SK-N-MC (cell line): ENCODE measurements around the gene PRSS50.

Experiments used
- DNase-seq: peaks from one replicate; pipeline ENCODE4 v3.0.0-alpha.2; 2011; ENCODE audit warnings: low read depth, low spot score
- H3K27ac ChIP-seq: fragments of 200-600 bp; sonication (generic); 2 replicates; pipeline ENCODE4 v1.5.1; 2016; ENCODE audit warnings: mixed run types
- H3K36me3 ChIP-seq: fragments of 200-600 bp; sonication (generic); 2 replicates; pipeline ENCODE4 v1.6.1; 2017; ENCODE audit warnings: antibody characterized with exemption, low read length, mixed read lengths; ENCODE audit not compliant: insufficient read depth
- H3K4me3 ChIP-seq: fragments of 200-600 bp; sonication (generic); 2 replicates; pipeline ENCODE4 v1.5.1; 2016
- H3K9ac ChIP-seq: fragments of 200-600 bp; sonication (generic); 2 replicates; pipeline ENCODE4 v1.8.0; 2017; ENCODE audit warnings: mixed run types, mixed read lengths; ENCODE audit not compliant: insufficient read length
- H3K9me3 ChIP-seq: fragments of 200-600 bp; sonication (generic); 2 replicates; pipeline ENCODE4 v1.6.1; 2017; ENCODE audit warnings: low read depth, mild to moderate bottlenecking, antibody characterized with exemption, low read length, moderate library complexity, mixed read lengths
- EZH2 ChIP-seq: fragments of 200-600 bp; sonication (generic); IDR thresholded peaks from one replicate; pipeline ENCODE4 v1.6.1; 2017; ENCODE audit warnings: antibody characterized with exemption
- FOXP2 ChIP-seq: optimal IDR thresholded peaks from 2 replicates; pipeline ENCODE3; 2011; ENCODE audit warnings: mild to moderate bottlenecking, moderate library complexity; ENCODE audit not compliant: insufficient read depth; ENCODE audit errors: extremely low read length, control extremely low read depth
- POLR2AphosphoS5 ChIP-seq: IDR thresholded peaks from 2 replicates; pipeline ENCODE4 v1.6.1; 2012; ENCODE audit warnings: mild to moderate bottlenecking, low read depth, low read length, borderline replicate concordance

PRSS50 gene

GRCh38 chr3:46733026-46733800, 15.5 kb upstream of the PRSS50 start:
- no peaks in the 10 kb centered on the region for H3K9me3 ChIP-seq
- H3K27ac ChIP-seq, result no peak overlapping the region
- TF ChIP-seq FOXP2, result no peak
- no peak for TF ChIP-seq POLR2AphosphoS5
- no peak for TF ChIP-seq EZH2
- no peak overlapping the region for H3K4me3 ChIP-seq
- no peak overlapping the region for H3K9ac ChIP-seq
- H3K36me3 ChIP-seq, result no peaks in the 10 kb centered on the region
- no peak for DNase-seq

DNA sequence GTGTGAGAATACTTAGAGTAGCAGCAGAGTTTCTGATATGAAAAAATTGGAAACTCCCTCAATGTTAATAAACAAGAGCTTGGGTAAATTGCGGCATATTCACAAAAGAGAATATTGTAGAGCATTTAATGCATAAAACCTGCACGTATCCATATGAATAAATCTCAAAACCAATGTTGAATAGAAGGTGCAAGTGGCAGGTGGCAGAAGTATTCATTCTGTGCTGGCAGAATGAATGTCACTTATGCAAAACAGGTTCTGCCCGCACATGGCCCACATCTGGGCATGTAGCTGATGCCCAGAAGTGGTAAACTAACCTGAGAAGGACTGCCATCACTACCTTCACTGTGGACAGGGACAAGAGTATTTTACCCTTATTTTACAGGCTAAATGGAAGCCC, 14.1 kb upstream of the PRSS50 start:
- Histone ChIP-seq H3K36me3 (no peaks in the 10 kb centered on the region), H3K9ac (no peak overlapping the region), H3K4me3 (no peak overlapping the region), H3K27ac (no peak overlapping the region), H3K9me3 (no peaks in the 10 kb centered on the region)
- TF ChIP-seq EZH2 (no peak), POLR2AphosphoS5 (no peak), FOXP2 (no peak)
- DNase-seq, result no peak

- H3K9ac ChIP-seq, result no peak overlapping the region
- no peak for DNase-seq
Measured at GRCh38 chr3:46730819-46731218, 13.2 kb upstream of the PRSS50 start.

DNA sequence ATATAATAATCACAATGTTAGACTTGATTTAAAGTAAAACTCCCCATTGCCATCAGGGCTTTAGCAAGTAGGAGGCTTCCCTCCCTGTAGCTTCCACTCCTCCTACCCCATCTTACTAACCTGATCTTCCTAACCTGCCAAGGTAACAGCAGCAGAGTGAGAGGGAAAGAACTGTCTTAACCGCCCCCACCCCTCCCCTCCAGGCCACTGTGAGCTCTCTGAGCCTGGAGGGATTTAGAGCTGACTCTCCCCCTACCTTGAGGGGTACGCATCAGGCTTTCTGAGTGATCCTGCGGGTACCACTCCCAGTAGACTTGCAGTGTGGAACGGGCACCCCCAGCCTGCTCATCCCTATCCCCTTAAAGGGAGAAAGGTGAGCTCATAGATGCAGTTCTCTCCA, 11.4 kb upstream of the PRSS50 start:
- no peak overlapping the region for H3K27ac ChIP-seq
- H3K4me3 ChIP-seq, result no peak overlapping the region
- DNase-seq, result no peak
- no peak for TF ChIP-seq POLR2AphosphoS5
- no peak for TF ChIP-seq FOXP2
- no peak for TF ChIP-seq EZH2
- H3K36me3 ChIP-seq, result no peaks in the 10 kb centered on the region
- H3K9me3 ChIP-seq, result no peaks in the 10 kb centered on the region
- no peak overlapping the region for H3K9ac ChIP-seq

More at GRCh38 chr3:46730819-46731218, 13.2 kb upstream of the PRSS50 start:
- Histone ChIP-seq H3K27ac (no peak overlapping the region), H3K36me3 (no peaks in the 10 kb centered on the region), H3K4me3 (no peak overlapping the region), H3K9me3 (no peaks in the 10 kb centered on the region)
- TF ChIP-seq FOXP2 (no peak), EZH2 (no peak), POLR2AphosphoS5 (no peak)

DNA sequence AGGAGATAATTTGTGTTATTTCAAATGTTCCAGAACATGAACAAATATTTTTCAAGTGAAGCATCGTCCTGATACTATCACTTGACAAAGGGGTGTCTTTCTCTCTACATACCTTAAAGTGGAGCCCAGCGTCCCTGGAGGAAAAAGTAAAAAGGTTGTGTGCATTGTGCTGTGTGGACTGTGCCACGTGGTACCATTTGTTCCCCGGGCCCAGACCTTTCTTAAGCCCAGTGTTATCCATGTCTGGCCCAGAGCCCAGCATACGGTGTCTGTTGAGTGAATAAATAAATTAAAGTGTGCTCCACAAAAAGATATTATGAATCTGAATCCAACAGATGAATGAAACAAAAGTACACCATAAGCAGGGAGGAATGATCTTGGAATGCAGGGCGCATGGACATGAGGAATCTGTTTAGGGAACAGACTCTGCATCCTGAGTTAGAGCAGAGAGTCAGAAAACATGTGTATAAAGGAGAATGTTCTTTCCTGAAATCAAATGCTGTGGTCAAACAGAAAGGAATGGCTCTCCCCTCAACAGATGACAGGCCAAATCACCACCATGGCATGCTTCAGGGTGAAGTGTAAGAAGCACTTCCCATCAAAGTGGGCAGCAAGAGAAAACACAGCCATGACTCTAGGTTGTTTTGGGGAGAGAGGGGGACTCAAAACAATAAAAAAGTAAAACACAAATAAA, 8.1 kb upstream of the PRSS50 start:
- no peak overlapping the region for H3K4me3 ChIP-seq
- H3K27ac ChIP-seq, result no peak overlapping the region
- H3K9ac ChIP-seq, result no peak overlapping the region
- H3K9me3 ChIP-seq, result no peaks in the 10 kb centered on the region
- TF ChIP-seq EZH2, result no peak
- no peak for TF ChIP-seq FOXP2
- no peak for DNase-seq
- H3K36me3 ChIP-seq, result no peaks in the 10 kb centered on the region

DNA sequence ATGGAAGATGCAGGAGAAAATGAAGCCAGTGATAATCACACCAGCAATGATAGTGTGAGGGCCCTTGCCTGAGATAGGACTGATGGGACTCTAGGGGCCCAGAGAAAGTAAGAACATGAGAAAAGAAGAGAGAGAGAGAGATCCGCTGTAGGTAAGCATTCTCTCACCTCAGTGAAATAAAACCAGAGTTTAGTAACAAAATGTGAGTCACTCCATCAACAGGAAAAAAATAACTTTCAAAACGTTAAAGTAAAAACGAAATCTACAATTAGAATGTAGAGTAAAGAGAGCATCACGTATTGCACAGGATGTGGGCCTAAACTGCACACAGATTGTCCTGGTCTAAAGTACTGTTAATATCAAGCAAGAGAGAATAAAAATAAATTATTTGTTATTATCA, 6.8 kb upstream of the PRSS50 start:
- Histone ChIP-seq H3K36me3 (no peaks in the 10 kb centered on the region), H3K9me3 (no peaks in the 10 kb centered on the region), H3K9ac (no peak overlapping the region), H3K27ac (no peak overlapping the region), H3K4me3 (no peak overlapping the region)
- TF ChIP-seq EZH2, result no peak
- no peak for TF ChIP-seq POLR2AphosphoS5
- TF ChIP-seq FOXP2, result no peak
- DNase-seq, result no peak

DNA sequence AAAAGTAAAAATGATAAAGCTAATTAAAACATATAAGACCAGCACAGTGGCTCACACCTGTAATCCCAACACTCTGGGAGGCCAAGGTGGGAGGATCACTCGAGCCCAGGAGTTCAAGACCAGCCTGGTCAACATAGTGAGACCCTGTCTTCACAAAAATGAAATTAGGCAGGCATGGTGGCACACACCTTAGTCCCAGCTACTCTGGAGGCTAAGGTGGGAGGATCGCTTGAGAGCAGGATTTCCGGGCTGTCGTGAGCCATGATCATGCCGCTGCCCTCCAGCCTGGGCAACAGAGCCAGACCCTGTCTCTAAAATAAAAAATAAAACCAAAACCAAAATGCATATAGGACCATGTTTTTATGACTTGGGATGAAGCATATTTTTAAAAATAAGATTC, 4.8 kb upstream of the PRSS50 start:
- Histone ChIP-seq H3K36me3 (no peaks in the 10 kb centered on the region), H3K4me3 (no peak overlapping the region), H3K9ac (no peak overlapping the region), H3K27ac (no peak overlapping the region), H3K9me3 (no peaks in the 10 kb centered on the region)
- DNase-seq, result no peak
- TF ChIP-seq FOXP2, result no peak
- TF ChIP-seq POLR2AphosphoS5, result no peak

DNA sequence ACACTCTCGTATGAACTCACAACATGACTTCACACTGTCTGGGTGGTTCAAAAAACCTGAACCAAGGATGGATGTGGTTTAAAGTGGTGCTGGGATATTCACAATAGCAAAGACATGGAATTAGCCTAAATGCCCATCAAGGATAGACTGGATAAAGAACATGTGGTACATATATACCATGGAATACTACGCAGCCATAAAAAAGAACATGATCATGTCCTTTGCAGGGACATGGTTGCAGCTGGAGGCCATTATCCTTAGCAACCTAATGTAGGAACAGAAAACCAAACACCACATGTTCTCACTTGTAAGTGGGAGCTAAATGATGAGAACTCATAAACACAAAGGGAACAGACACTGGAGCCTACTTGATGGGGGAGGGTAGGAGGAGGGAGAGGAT, 3.3 kb upstream of the PRSS50 start:
- Histone ChIP-seq H3K4me3 (no peak overlapping the region), H3K9ac (no peak overlapping the region), H3K36me3 (no peaks in the 10 kb centered on the region), H3K9me3 (no peaks in the 10 kb centered on the region), H3K27ac (no peak overlapping the region)
- no peak for DNase-seq
- no peak for TF ChIP-seq POLR2AphosphoS5
- no peak for TF ChIP-seq FOXP2
- TF ChIP-seq EZH2, result no peak

- no peaks in the 10 kb centered on the region for H3K9me3 ChIP-seq
- DNase-seq, result no peak
- TF ChIP-seq EZH2 (no peak), POLR2AphosphoS5 (no peak), FOXP2 (no peak)
- no peaks in the 10 kb centered on the region for H3K36me3 ChIP-seq
- no peak overlapping the region for H3K27ac ChIP-seq
- H3K4me3 ChIP-seq, result no peak overlapping the region
- H3K9ac ChIP-seq, result no peak overlapping the region
Measured at GRCh38 chr3:46719735-46720271, 2.1 kb upstream of the PRSS50 start.
